ENCODE measurements around the gene DUSP1. TPM values are rescaled to one million over a fixed set of nuclear protein-coding genes. Genes with fewer than 3 reads are reported as not detected.

Gene DUSP1
- total and polyA plus RNA-seq, 2 experiments from 2014 or later = 547 to 583 TPM

GRCh38 chr5:172744123-172745104 lies 26.6 kb downstream of the DUSP1 start:
- no peak overlapping the region for H3K4me3 ChIP-seq
- H2AFZ ChIP-seq = no peak overlapping the region
- no peaks in the 10 kb centered on the region for H3K79me2 ChIP-seq
- no peaks in the 10 kb centered on the region for H3K27me3 ChIP-seq
- WGBS (ENCODE audit: low lambda C conversion rate, missing lambda C conversion rate) = 69% methylated on average over 10 of the region's 12 CpGs
- no peaks in the 10 kb centered on the region for H3K36me3 ChIP-seq (replicated peaks; ENCODE audit: insufficient read depth, low read depth)
- H3K9me2 ChIP-seq (replicated peaks; ENCODE audit: insufficient read depth) = no peaks in the 10 kb centered on the region
- H3K9me3 ChIP-seq (ENCODE audit: low read depth) = no peaks in the 10 kb centered on the region
- no peak overlapping the region for H3K4me2 ChIP-seq
- TF ChIP-seq, protein P1, sequence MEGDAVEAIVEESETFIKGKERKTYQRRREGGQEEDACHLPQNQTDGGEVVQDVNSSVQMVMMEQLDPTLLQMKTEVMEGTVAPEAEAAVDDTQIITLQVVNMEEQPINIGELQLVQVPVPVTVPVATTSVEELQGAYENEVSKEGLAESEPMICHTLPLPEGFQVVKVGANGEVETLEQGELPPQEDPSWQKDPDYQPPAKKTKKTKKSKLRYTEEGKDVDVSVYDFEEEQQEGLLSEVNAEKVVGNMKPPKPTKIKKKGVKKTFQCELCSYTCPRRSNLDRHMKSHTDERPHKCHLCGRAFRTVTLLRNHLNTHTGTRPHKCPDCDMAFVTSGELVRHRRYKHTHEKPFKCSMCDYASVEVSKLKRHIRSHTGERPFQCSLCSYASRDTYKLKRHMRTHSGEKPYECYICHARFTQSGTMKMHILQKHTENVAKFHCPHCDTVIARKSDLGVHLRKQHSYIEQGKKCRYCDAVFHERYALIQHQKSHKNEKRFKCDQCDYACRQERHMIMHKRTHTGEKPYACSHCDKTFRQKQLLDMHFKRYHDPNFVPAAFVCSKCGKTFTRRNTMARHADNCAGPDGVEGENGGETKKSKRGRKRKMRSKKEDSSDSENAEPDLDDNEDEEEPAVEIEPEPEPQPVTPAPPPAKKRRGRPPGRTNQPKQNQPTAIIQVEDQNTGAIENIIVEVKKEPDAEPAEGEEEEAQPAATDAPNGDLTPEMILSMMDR (IDR thresholded peaks at IDR 0.05; ENCODE audit: poor library complexity) = no peak
- no peak for TF ChIP-seq EZH2phosphoT487 (IDR thresholded peaks at IDR 0.05; ENCODE audit: low read depth, severe bottlenecking, unreplicated experiment)
- peak overlapping the region; percentile 43 for H3K27ac ChIP-seq
- peaks cover 2% of the 10 kb centered on the region for H3K4me1 ChIP-seq (ENCODE audit: insufficient read depth)
- H4K20me1 ChIP-seq (ENCODE audit: insufficient read depth, poor library complexity, severe bottlenecking) = no peaks in the 10 kb centered on the region
- no peak for DNase-seq (ENCODE audit: low spot score)

- Histone ChIP-seq H3K9me3 (ENCODE audit: low read depth) (no peaks in the 10 kb centered on the region), H3K4me3 (no peak overlapping the region), H3K4me1 (ENCODE audit: insufficient read depth) (no peaks in the 10 kb centered on the region), H3K36me3 (replicated peaks; ENCODE audit: insufficient read depth, low read depth) (no peaks in the 10 kb centered on the region), H3K4me2 (no peak overlapping the region), H3K27ac (no peak overlapping the region), H3K79me2 (no peaks in the 10 kb centered on the region), H3K27me3 (no peaks in the 10 kb centered on the region), H4K20me1 (ENCODE audit: insufficient read depth, poor library complexity, severe bottlenecking) (no peaks in the 10 kb centered on the region), H2AFZ (no peak overlapping the region), H3K9me2 (replicated peaks; ENCODE audit: insufficient read depth) (no peaks in the 10 kb centered on the region)
- 88% methylated on average over 7 of the region's 7 CpGs for WGBS (ENCODE audit: low lambda C conversion rate, missing lambda C conversion rate)
- DNase-seq (ENCODE audit: low spot score) = no peak
- no peak for TF ChIP-seq EZH2 (IDR thresholded peaks at IDR 0.05; ENCODE audit: borderline replicate concordance)
- TF ChIP-seq, protein P1 (IDR thresholded peaks at IDR 0.05; ENCODE audit: poor library complexity) = no peak
- TF ChIP-seq EZH2phosphoT487 (IDR thresholded peaks at IDR 0.05; ENCODE audit: low read depth, severe bottlenecking, unreplicated experiment) = no peak
Measured at GRCh38 chr5:172743112-172743959, 27.7 kb downstream of the DUSP1 start.

DNA sequence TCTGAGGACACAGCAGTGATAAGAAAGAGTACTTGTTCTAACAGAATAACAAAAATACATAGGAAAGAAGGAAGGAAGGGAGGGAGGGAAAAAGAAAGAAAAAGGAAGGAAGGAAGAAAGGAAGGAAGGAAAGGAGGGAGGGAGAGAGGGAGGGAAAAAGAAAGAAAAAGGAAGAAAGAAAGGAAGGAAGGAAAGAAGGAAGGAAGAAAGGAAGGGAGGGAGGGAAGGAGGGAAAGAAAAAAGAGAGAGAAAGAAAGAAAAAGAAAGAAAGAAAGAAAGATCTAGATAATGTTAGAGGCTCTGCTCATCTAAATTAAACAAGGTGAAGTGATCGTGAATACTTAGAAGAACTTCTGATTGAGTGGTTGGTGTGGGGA lies 29.8 kb downstream of the DUSP1 start:
- no peak overlapping the region for H3K4me2 ChIP-seq
- no peak for DNase-seq (ENCODE audit: low spot score)
- WGBS (ENCODE audit: low lambda C conversion rate, missing lambda C conversion rate) = 95% methylated on average over 1 of the region's 1 CpG
- TF ChIP-seq, protein P1 (IDR thresholded peaks at IDR 0.05; ENCODE audit: poor library complexity) = no peak
- no peak for TF ChIP-seq EZH2 (IDR thresholded peaks at IDR 0.05; ENCODE audit: borderline replicate concordance)
- TF ChIP-seq EZH2phosphoT487 (IDR thresholded peaks at IDR 0.05; ENCODE audit: low read depth, severe bottlenecking, unreplicated experiment) = no peak
- H3K9me3 ChIP-seq (ENCODE audit: low read depth) = no peaks in the 10 kb centered on the region
- H2AFZ ChIP-seq = no peak overlapping the region
- H4K20me1 ChIP-seq (ENCODE audit: insufficient read depth, poor library complexity, severe bottlenecking) = no peaks in the 10 kb centered on the region
- H3K4me3 ChIP-seq = no peak overlapping the region
- no peaks in the 10 kb centered on the region for H3K36me3 ChIP-seq (replicated peaks; ENCODE audit: insufficient read depth, low read depth)
- H3K4me1 ChIP-seq (ENCODE audit: insufficient read depth) = peaks cover 11% of the 10 kb centered on the region
- H3K79me2 ChIP-seq = no peaks in the 10 kb centered on the region
- H3K27ac ChIP-seq = peak overlapping the region; percentile 95
- H3K27me3 ChIP-seq = no peaks in the 10 kb centered on the region
- H3K9me2 ChIP-seq (replicated peaks; ENCODE audit: insufficient read depth) = no peaks in the 10 kb centered on the region

All from hepatocyte (in vitro differentiated cells).